Right atrium auricular region (tissue), 2 donors: Measurements from ENCODE around the gene S100A6. TPM values are rescaled to one million over a fixed set of nuclear protein-coding genes. Genes with fewer than 3 reads are reported as not detected.

Source experiments
- DNase-seq: peaks from one replicate; pipeline ENCODE4 v3.0.0-alpha.2; 2019; ENCODE audit warnings: low spot score
- H3K27ac ChIP-seq, 2 donors: fragments of 200-600 bp; sonication (generic); 1 replicate in 1 of 2; 2 replicates in 1 of 2; pipeline ENCODE4 v1.5.1; 2016 to 2019
- H3K27me3 ChIP-seq, 2 donors: fragments of 200-600 bp; sonication (generic); one replicate each; pipeline versions ENCODE4 v1.5.1 to v1.6.0; 2017 to 2019
- H3K36me3 ChIP-seq: fragments of 200-600 bp; sonication (generic); one replicate; pipeline ENCODE4 v1.5.1; 2016
- H3K4me1 ChIP-seq, 2 donors: fragments of 200-600 bp; sonication (generic); one replicate each; pipeline versions ENCODE4 v1.5.1 to v1.6.0; 2017 to 2019
- H3K4me3 ChIP-seq, 2 donors: fragments of 200-600 bp; sonication (generic); 1 replicate in 1 of 2; 2 replicates in 1 of 2; pipeline ENCODE4 v1.5.1; 2017 to 2019; ENCODE audit warnings: mild to moderate bottlenecking in 1 of 2, moderate library complexity in 1 of 2
- H3K9me3 ChIP-seq, 2 donors: fragments of 200-600 bp; sonication (generic); one replicate each; pipeline ENCODE4 v1.5.1; 2019
- total RNA-seq, 2 donors: library from RNA; depleted of rRNA; stranded (reverse); fragments of >200 nt; gene quantifications; one replicate each; pipeline ENCODE4 v1.1.0, GENCODE V29; 2016
- TF ChIP-seq, protein P1 (sequence below), 2 donors: fragments of 200-600 bp; sonication (generic); IDR thresholded peaks; one replicate each; pipeline ENCODE4 v1.5.1; 2019; ENCODE audit warnings: antibody characterized with exemption in 2 of 2

The S100A6 gene
- total RNA-seq, 2 donors from 2014 or later: 156 to 324 TPM

DNA sequence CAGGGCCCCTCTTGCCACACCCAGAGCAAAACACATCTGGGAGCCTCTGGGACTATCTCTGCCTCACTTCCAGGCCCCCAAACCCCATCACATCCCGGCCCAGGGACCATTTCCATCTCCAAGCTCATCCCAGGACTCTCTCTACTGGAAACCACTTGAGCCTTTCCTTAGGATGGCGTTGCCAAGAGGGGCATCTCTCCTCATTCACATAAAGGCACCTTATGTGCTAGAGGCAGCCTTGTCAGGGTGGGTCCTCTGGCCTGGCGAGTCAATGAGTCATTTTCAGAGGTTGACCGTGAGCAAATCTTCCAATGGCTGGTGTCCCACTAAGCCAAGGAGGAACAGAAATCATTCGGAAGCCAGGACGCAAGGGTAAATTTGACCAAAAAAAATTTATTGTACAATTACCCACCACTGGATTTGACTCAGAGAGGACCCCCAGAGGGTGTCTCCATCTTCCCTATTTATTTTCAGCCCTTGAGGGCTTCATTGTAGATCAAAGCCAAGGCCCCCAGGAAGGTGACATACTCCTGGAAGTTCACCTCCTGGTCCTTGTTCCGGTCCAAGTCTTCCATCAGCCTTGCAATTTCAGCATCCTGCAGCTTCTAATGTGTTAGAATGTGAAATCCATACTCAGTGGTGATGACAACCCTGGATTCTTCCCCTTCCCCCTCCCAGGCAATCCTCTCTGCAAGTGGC, 1.4 kb downstream of the S100A6 start:
- H3K9me3 ChIP-seq: no peaks in the 10 kb centered on the region
- no peaks in the 10 kb centered on the region for H3K36me3 ChIP-seq
- H3K27ac ChIP-seq: peak overlapping the region; percentile 97
- TF ChIP-seq, protein P1, sequence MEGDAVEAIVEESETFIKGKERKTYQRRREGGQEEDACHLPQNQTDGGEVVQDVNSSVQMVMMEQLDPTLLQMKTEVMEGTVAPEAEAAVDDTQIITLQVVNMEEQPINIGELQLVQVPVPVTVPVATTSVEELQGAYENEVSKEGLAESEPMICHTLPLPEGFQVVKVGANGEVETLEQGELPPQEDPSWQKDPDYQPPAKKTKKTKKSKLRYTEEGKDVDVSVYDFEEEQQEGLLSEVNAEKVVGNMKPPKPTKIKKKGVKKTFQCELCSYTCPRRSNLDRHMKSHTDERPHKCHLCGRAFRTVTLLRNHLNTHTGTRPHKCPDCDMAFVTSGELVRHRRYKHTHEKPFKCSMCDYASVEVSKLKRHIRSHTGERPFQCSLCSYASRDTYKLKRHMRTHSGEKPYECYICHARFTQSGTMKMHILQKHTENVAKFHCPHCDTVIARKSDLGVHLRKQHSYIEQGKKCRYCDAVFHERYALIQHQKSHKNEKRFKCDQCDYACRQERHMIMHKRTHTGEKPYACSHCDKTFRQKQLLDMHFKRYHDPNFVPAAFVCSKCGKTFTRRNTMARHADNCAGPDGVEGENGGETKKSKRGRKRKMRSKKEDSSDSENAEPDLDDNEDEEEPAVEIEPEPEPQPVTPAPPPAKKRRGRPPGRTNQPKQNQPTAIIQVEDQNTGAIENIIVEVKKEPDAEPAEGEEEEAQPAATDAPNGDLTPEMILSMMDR (IDR thresholded peaks at IDR 0.05): no peak
- no peaks in the 10 kb centered on the region for H3K27me3 ChIP-seq
- no peak for DNase-seq
- peak overlapping the region; percentile 67 to 74 for H3K4me3 ChIP-seq
- H3K4me1 ChIP-seq: peaks cover 0 to 38% of the 10 kb centered on the region in 2 donors

DNA sequence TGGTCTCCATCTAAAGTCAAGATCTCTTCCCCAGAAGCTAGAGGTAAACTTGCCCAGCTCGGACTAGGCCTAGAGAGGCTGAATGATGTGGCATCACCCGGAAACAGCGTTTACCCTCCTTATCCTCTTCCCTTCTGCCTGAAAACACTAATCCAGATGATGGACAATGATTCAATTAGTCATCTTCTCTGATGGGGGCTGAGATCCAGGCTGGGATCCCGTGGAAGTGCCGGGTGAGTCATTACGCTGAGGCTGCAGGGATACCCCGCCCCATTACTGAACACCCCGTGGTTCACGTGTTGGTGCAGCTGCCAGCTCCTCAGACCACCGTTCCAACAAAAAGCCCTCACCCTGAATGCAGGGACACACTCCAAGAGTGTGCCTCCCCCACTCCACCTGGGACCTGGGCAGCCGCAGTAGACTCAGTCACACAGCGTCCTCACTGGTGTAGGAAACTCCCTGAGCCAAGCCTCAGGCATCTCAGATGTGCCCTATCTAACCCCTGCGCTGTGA, 2.0 kb downstream of the S100A6 start:
- peak overlapping the region; percentile 97 for H3K27ac ChIP-seq
- TF ChIP-seq, protein P1 (IDR thresholded peaks at IDR 0.05): no peak
- H3K36me3 ChIP-seq: no peaks in the 10 kb centered on the region
- H3K4me1 ChIP-seq: peaks cover 0 to 38% of the 10 kb centered on the region in 2 donors
- no peaks in the 10 kb centered on the region for H3K27me3 ChIP-seq
- no peaks in the 10 kb centered on the region for H3K9me3 ChIP-seq
- peak; percentile 88 for DNase-seq
- H3K4me3 ChIP-seq: peak overlapping the region; percentile 67 to 74

DNA sequence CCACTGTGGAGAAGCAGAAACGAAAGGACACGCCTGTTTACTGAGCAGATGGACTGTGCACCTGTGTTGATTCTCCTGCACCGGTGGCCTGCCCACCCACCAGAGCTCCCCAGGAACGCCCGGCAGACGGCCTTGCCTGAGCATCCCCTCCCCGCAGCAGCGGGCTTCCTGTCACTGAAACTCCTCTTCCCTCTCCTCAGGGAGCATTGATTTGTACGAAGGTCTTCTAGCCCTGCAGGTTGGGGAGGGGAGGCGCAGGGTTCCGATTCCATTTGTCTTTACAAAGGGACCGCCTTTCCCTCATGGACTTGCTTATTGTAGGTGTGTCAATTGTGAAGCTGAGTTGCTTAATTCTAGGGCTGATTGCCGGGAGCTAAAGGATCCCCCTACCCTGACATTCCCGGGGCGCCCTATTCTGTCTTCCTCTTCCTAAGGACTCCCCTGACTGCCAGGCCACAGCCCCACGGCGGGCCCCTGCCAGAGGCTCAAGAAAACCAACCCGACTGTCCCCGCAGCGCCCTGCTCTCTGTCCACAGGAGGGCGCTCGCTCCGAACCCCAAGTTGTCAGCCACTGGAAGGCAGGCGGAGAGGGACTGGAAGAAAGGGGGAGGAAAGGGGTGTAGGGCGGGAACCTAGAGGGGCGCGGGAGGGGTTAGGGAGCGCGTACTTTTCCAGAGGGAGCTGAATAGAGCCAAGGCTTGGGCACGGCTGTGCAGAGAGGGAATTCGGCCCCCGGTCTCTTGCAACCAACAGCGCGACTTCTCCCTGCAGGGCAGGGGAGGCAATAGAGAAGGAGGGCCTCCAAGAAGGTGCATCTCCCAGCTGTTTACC, 2.8 kb downstream of the S100A6 start:
- TF ChIP-seq, protein P1 (IDR thresholded peaks at IDR 0.05): peak; percentile 67 to 93
- H3K9me3 ChIP-seq: no peaks in the 10 kb centered on the region
- peak; percentile 95 for DNase-seq
- H3K27ac ChIP-seq: peak overlapping the region; percentile 97
- peak overlapping the region; percentile 67 to 74 for H3K4me3 ChIP-seq
- H3K36me3 ChIP-seq: no peaks in the 10 kb centered on the region
- no peaks in the 10 kb centered on the region for H3K27me3 ChIP-seq
- H3K4me1 ChIP-seq: peaks cover 0 to 38% of the 10 kb centered on the region in 2 donors

DNA sequence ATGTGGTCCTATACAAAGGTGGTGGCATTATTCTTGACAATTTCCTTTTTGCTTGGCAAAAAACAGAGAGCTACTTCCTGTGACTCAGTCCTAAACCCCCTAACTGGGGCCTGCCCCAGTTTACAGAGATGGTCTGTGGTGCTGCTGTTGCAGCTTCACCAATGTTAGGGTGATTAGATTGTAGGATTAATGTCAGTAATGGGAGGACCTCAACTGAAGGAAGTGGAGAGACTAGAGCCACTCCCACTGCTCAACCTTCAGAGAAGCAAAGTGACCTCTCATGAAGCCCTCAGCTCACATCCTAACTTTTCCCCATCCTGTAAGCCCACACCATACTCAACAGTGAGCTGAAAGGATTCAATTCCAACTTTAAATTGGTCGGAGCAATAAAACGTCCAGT, 3.6 kb downstream of the S100A6 start:
- TF ChIP-seq, protein P1 (IDR thresholded peaks at IDR 0.05): no peak
- Histone ChIP-seq H3K4me1 (peaks cover 0 to 39% of the 10 kb centered on the region in 2 donors), H3K4me3 (no peak overlapping the region), H3K27ac (peak overlapping the region in 1 of 2 donors; percentile 14), H3K9me3 (no peaks in the 10 kb centered on the region), H3K27me3 (no peaks in the 10 kb centered on the region), H3K36me3 (no peaks in the 10 kb centered on the region)
- no peak for DNase-seq

DNA sequence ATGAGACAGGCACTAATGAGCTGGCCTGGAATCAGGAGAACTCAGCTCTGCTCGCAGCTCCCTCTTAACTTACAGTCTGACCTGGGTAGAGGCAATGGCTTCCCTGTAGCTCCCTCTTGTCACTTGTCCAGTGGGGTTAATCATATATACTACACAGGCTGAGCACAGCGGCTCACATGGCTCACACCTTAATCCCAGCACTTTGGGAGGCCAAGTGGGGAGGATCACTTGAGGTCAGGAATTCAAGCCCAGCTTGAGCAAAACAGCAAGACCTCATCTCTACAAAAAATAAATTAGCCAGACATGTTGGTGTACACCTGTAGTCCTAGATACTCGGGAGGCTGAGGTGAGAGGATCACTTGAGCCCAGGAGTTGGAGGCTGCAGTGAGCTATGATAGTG, 4.2 kb downstream of the S100A6 start:
- H3K9me3 ChIP-seq: no peaks in the 10 kb centered on the region
- DNase-seq: no peak
- H3K36me3 ChIP-seq: no peaks in the 10 kb centered on the region
- H3K27ac ChIP-seq: no peak overlapping the region
- H3K27me3 ChIP-seq: no peaks in the 10 kb centered on the region
- TF ChIP-seq, protein P1 (IDR thresholded peaks at IDR 0.05): no peak
- peaks cover 0 to 41% of the 10 kb centered on the region in 2 donors for H3K4me1 ChIP-seq
- no peak overlapping the region for H3K4me3 ChIP-seq
